Heart left ventricle (tissue), 16 donors: ENCODE data around the gene ASCL5. TPM values are rescaled to one million over a fixed set of nuclear protein-coding genes. Genes with fewer than 3 reads are reported as not detected.

Experiments
- ATAC-seq, 4 donors: fragments of 200-7000 bp; cut with Tn5 transposase; one replicate each; pipeline ENCODE4 v1.9.1; 2020 to 2022; ENCODE audit warnings: moderate library complexity in 4 of 4, mild to moderate bottlenecking in 3 of 4, moderate number of reproducible peaks in 1 of 4
- DNase-seq, 5 donors: peaks; one replicate each; pipeline ENCODE4 v3.0.0-alpha.2; 2020
- H3K27ac ChIP-seq, 12 donors: fragments of 200-600 bp; sonication (generic) in 4 of 12; one replicate each; pipeline versions ENCODE4 v1.5.0 to v1.8.0; 2016 to 2022; ENCODE audit warnings: mild to moderate bottlenecking in 2 of 12
- H3K27me3 ChIP-seq, 9 donors: fragments of 200-600 bp; sonication (generic) in 2 of 9; one replicate each; pipeline versions ENCODE4 v1.5.1 to v1.8.0; 2016 to 2022; ENCODE audit warnings: mild to moderate bottlenecking in 3 of 9
- H3K36me3 ChIP-seq, 9 donors: fragments of 200-600 bp; sonication (generic) in 2 of 9; one replicate each; pipeline versions ENCODE4 v1.5.0 to v1.8.0; 2018 to 2022; ENCODE audit warnings: mild to moderate bottlenecking in 2 of 9
- H3K4me1 ChIP-seq, 12 donors: fragments of 200-600 bp; sonication (generic) in 4 of 12; one replicate each; pipeline versions ENCODE4 v1.5.0 to v1.8.0; 2016 to 2022; ENCODE audit warnings: mild to moderate bottlenecking in 3 of 12
- H3K4me3 ChIP-seq, 12 donors: fragments of 200-600 bp; sonication (generic) in 4 of 12; one replicate each; pipeline versions ENCODE4 v1.5.0 to v1.8.0; 2017 to 2022; ENCODE audit warnings: mild to moderate bottlenecking in 9 of 12, moderate library complexity in 4 of 12
- H3K9me3 ChIP-seq, 12 donors: fragments of 200-600 bp; sonication (generic) in 4 of 12; one replicate each; pipeline versions ENCODE4 v1.5.0 to v1.8.0; 2016 to 2022; ENCODE audit warnings: mild to moderate bottlenecking in 1 of 12
- POLR2A ChIP-seq, 2 donors: fragments of 450-650 bp; IDR thresholded peaks; one replicate each; pipeline ENCODE4 v1.6.1; 2017; ENCODE audit warnings: antibody characterized with exemption in 2 of 2, mild to moderate bottlenecking in 2 of 2, moderate library complexity in 2 of 2
- WGBS, 4 donors: extraction: QIAGEN DNeasy Blood & Tissue Kit in 2 of 4; methylation state at CpG; one replicate each; pipeline versions ENCODE4 v1.1.5 to v1.1.7; 2013 to 2018; 5-methylcytosine and 5-hydroxymethylcytosine counted together
- intact Hi-C, 10 donors: fragments of 100-400 bp; cut with DNase I; formaldehyde crosslinking; loops; one replicate each; pipeline versions ENCODE4 v1.11.1 to v1.14.2; 2022
- polyA plus RNA-seq, 2 donors: library from polyadenylated mRNA; stranded (reverse); fragments of 200-250 nt; gene quantifications; one replicate each; pipeline ENCODE4 v1.2.3, GENCODE V29; 2013
- total RNA-seq, 9 donors: library from RNA; depleted of rRNA in 2 of 9; stranded (reverse); fragments of >200 nt in 2 of 9; fragmentation: NEBNext Ultra II Directional in 3 of 9; extraction: Animal tissue kit (Norgen Biotek cat#: 25700) in 3 of 9; gene quantifications; one replicate each; pipeline versions ENCODE4 v1.1.0 to v1.2.4, GENCODE V29; 2016 to 2023
- TF ChIP-seq, protein P1 (sequence below), 12 donors: fragments of 200-600 bp; sonication (generic) in 4 of 12; IDR thresholded peaks; one replicate each; pipeline versions ENCODE4 v1.5.0 to v1.8.0; 2018 to 2022; ENCODE audit warnings: antibody characterized with exemption in 12 of 12, mild to moderate bottlenecking in 5 of 12
- donor health status: ischemic (EF 13 %, LVEDD 7.1; RV severe dilation, severe dysfunction).
- donor health status: healthy with polysubstance abuse.
- donor health status: DM: no; HTN: yes; CAD: no.
- donor health status: DM: no; HTN: no; CAD: no.
- donor health status: ischemic (EF 25% LVEDD 6.9; RV normal size, moderate dysfunction).
- donor health status: ischemic (EF 25% LVEDD 5.7; RV mildly dilated, moderate dysfunction).
- donor health status: healthy.
- donor health status: DM: yes; HTN: yes; CAD: no.
- donor health status: ischemic (EF 35%, LVEDD 5.7; RV mildly dilated, moderate dysfunction).
- donor health status: nonischemic (EF 11% LVEDD 7.7; RV severe dilation, severe dysfunction).
- donor health status: DM: yes; HTN: yes; CAD: no.
- donor health status: PGD.
- donor health status: ischemic (EF 29% LVEDD 5.4; RV normal size, mild dysfunction).
- donor health status: nonischemic (EF 23%, LVEDD 6.1; RV moderate dilation, normal function).

The ASCL5 gene
- total and polyA plus RNA-seq, 11 donors, result not detected

DNA sequence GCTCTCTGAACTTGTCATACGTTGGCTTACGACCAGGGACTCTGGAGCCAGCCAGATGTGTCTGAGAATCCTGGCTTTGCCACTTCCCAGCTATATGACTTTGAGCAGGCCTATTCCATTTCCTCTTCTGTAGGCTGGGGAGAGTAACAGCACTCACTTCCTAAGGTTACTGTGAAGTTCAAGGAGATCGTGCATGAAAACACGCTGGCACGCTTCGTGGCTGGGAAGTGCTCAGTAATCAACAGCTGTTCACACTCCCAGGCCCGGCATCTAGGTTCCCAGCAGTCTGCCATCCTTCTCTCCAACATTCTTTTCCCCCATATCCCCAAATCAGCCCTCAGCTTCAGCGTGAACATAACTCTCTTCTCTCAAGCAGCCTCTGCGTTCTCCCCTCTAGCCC is 2.0 kb downstream of the ASCL5 start:
- WGBS, 4 donors, result 59 to 75% (median 71%) methylated on average over 9 of the region's 9 CpGs
- no peaks in the 10 kb centered on the region for H3K36me3 ChIP-seq
- DNase-seq, result no peak
- no peak for TF ChIP-seq POLR2A (IDR thresholded peaks at IDR 0.05)
- TF ChIP-seq, protein P1, sequence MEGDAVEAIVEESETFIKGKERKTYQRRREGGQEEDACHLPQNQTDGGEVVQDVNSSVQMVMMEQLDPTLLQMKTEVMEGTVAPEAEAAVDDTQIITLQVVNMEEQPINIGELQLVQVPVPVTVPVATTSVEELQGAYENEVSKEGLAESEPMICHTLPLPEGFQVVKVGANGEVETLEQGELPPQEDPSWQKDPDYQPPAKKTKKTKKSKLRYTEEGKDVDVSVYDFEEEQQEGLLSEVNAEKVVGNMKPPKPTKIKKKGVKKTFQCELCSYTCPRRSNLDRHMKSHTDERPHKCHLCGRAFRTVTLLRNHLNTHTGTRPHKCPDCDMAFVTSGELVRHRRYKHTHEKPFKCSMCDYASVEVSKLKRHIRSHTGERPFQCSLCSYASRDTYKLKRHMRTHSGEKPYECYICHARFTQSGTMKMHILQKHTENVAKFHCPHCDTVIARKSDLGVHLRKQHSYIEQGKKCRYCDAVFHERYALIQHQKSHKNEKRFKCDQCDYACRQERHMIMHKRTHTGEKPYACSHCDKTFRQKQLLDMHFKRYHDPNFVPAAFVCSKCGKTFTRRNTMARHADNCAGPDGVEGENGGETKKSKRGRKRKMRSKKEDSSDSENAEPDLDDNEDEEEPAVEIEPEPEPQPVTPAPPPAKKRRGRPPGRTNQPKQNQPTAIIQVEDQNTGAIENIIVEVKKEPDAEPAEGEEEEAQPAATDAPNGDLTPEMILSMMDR (IDR thresholded peaks at IDR 0.05), result no peak
- no peak overlapping the region for H3K4me3 ChIP-seq
- ATAC-seq, result no peak
- no peak overlapping the region for H3K27ac ChIP-seq
- H3K4me1 ChIP-seq, result peaks cover 0 to 3% (median 0%) of the 10 kb centered on the region in 12 donors
- peaks cover 0 to 26% (median 0%) of the 10 kb centered on the region in 9 donors for H3K27me3 ChIP-seq
- intact Hi-C loops, result no loop called here
- H3K9me3 ChIP-seq, result no peaks in the 10 kb centered on the region

DNA sequence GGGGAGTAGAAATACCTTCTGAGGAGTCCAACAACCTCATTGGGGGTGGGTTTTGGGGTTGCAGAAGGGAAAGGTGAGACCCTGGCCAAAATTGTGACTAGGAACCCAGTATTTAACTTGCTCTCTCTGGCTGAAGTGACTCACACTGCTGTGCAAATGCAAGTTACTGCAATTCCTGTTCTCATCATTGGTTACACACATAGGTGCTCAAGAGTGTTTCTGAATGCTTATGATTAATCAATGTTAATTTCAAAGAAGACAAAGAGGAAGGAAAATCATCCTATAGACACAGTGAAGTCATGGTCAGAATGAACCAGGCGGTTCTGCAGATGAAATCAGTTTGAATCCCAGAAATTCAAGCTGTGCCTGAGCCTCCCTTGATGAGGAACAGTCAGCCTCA is 3.1 kb downstream of the ASCL5 start:
- DNase-seq (no peak), ATAC-seq (no peak)
- H3K27me3 ChIP-seq, result peaks cover 0 to 30% (median 2%) of the 10 kb centered on the region in 9 donors
- no peak for TF ChIP-seq POLR2A (IDR thresholded peaks at IDR 0.05)
- TF ChIP-seq, protein P1 (IDR thresholded peaks at IDR 0.05), result no peak
- no peak overlapping the region for H3K27ac ChIP-seq
- intact Hi-C loops, result no loop called here
- WGBS, 4 donors, result 93 to 100% (median 95%) methylated on average over 1 of the region's 1 CpG
- H3K4me1 ChIP-seq, result peaks cover 0 to 12% (median 0%) of the 10 kb centered on the region in 12 donors
- H3K4me3 ChIP-seq, result no peak overlapping the region
- no peaks in the 10 kb centered on the region for H3K36me3 ChIP-seq
- no peaks in the 10 kb centered on the region for H3K9me3 ChIP-seq

DNA sequence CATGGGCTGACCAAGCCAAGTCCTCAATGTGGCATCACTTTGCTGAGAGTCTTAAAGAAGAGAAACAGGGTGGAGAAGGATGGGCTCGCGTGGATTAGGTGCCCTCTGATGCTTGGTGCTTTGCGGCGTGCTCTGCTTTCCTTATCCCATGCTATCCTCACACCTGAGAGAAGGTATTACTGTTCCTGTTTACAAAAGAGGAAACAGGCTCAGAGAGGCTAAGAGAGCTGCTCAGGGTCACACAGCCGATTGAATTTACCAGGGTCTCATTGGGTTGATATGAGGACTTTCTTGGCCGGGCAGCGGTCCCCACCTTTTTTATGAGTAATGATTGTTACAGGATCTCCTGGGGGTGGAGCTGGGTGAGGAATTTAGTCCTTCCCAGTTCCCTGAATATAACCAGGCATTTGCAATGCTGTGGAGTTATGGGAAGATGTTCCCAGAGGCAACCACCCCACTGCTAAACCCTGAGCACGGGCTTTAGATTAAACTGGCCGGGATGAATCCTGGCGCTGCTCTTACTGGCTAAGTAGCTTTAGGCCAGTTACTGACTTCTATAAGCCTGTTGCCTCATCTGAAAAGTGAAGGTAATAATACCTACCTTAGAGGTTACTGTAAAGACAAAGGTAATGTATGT is 4.5 kb downstream of the ASCL5 start:
- no peak overlapping the region for H3K27ac ChIP-seq
- no peaks in the 10 kb centered on the region for H3K36me3 ChIP-seq
- H3K9me3 ChIP-seq, result no peaks in the 10 kb centered on the region
- intact Hi-C loops, result no loop called here
- peaks cover 0 to 12% (median 0%) of the 10 kb centered on the region in 12 donors for H3K4me1 ChIP-seq
- DNase-seq, result no peak
- TF ChIP-seq, protein P1 (IDR thresholded peaks at IDR 0.05), result no peak
- TF ChIP-seq POLR2A (IDR thresholded peaks at IDR 0.05), result no peak
- H3K4me3 ChIP-seq, result no peak overlapping the region
- 86 to 97% (median 92%) methylated on average over 10 of the region's 10 CpGs for WGBS, 4 donors
- peaks cover 0 to 31% (median 2%) of the 10 kb centered on the region in 9 donors for H3K27me3 ChIP-seq
- no peak for ATAC-seq

DNA sequence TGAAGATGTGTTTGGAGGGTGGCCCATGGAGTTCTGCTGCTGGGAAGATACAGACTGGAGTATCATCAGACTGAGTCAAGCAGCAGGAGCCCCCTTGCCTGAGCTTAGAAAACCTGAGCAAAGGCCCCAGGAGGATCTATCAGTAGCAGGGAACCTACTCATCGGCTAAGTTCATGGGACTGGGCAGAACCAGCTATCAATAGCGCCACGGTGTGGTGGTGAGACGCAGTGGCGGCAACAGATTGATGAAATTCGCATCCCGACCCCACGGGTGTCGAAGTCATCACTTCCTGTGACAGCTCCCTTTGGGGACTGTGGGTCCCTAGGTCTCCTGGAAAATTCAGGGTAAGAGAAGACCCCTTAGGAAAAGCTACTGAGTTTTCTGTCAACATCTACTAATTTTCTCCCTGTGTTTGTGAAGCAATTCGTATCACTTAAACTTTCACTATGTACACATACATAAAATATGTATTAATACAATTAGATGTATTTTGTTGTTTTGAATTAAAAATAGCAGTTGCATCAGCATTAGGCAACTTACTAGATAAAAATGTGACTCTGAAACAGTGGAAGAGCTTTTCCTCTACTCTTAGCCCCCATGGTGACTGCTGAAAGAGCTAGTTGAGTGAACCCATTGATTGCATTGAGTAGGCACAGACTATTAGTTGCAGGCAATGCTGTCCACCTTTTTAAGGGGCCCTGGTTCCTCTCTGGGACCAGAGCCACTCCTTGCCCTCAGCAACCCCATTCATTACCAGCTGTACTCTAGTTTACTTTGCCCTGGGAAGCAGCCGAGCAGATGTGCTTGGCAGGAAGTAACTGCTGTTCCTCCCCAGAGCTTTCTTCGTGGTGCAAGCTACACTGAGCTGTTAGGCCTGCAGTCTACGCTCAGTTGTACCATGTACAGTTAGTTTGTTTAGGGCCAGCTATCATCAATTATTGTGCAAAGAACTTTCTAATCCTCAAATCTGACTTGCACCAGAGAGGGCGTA is 7.5 kb downstream of the ASCL5 start:
- TF ChIP-seq POLR2A (IDR thresholded peaks at IDR 0.05), result no peak
- TF ChIP-seq, protein P1 (IDR thresholded peaks at IDR 0.05), result peak; percentile 14 to 55 (median 42)
- Histone ChIP-seq H3K4me3 (no peak overlapping the region), H3K36me3 (no peaks in the 10 kb centered on the region), H3K4me1 (peaks cover 0 to 14% (median 2%) of the 10 kb centered on the region in 12 donors), H3K27ac (no peak overlapping the region), H3K9me3 (no peaks in the 10 kb centered on the region), H3K27me3 (peaks cover 0 to 50% (median 12%) of the 10 kb centered on the region in 9 donors)
- intact Hi-C loops, result no loop called here
- DNase-seq, result no peak
- ATAC-seq, result peak in 3 of 4 donors; percentile 12 to 59 (median 41)
- 25 to 46% (median 35%) methylated on average over 11 to 14 of the region's 14 CpGs for WGBS, 4 donors
